HEK293T (cell line): Measurements from ENCODE around the gene RNF44.

Source experiments
- CTCF ChIA-PET: fragments of 350-600 bp; formaldehyde crosslinking; extraction: SDS; loops from one replicate; lab custom pipeline; 2021; ENCODE audit warnings: antibody characterized with exemption, inconsistent platforms; lab: Yijun Ruan, JAX
- POLR2A ChIA-PET: fragments of 350-600 bp; formaldehyde crosslinking; extraction: SDS; loops from one replicate; lab custom pipeline; 2020; ENCODE audit warnings: antibody characterized with exemption, inconsistent platforms; lab: Yijun Ruan, JAX
- DNase-seq: peaks from one replicate; pipeline ENCODE4 v3.0.0; 2012; ENCODE audit warnings: mixed read lengths; ENCODE audit errors: extremely low spot score
- ARNT ChIP-seq: fragments of 450-650 bp; IDR thresholded peaks from 2 replicates; pipeline ENCODE4 v1.6.1; 2017; ENCODE audit warnings: mild to moderate bottlenecking
- BHLHE40 ChIP-seq: fragments of 450-650 bp; IDR thresholded peaks from 2 replicates; pipeline ENCODE4 v1.6.1; 2016; ENCODE audit warnings: mild to moderate bottlenecking, moderate library complexity, borderline replicate concordance
- CTBP1 ChIP-seq: fragments of 450-650 bp; IDR thresholded peaks from 2 replicates; pipeline ENCODE4 v1.6.1; 2016; ENCODE audit warnings: borderline replicate concordance
- ELF4 ChIP-seq: fragments of 450-650 bp; IDR thresholded peaks from 2 replicates; pipeline ENCODE4 v1.6.1; 2017; ENCODE audit warnings: antibody characterized with exemption
- FOXA1 ChIP-seq: fragments of 450-650 bp; IDR thresholded peaks from 2 replicates; pipeline ENCODE4 v1.6.1; 2016; ENCODE audit warnings: mild to moderate bottlenecking
- FOXK2 ChIP-seq: fragments of 450-650 bp; IDR thresholded peaks from 2 replicates; pipeline ENCODE4 v1.6.1; 2016; ENCODE audit warnings: mild to moderate bottlenecking
- FOXM1 ChIP-seq: fragments of 450-650 bp; IDR thresholded peaks from 2 replicates; pipeline ENCODE4 v1.6.1; 2017; ENCODE audit warnings: mild to moderate bottlenecking, borderline replicate concordance
- HDGF ChIP-seq: fragments of 450-650 bp; IDR thresholded peaks from 2 replicates; pipeline ENCODE4 v1.6.1; 2017; ENCODE audit warnings: antibody characterized with exemption, borderline replicate concordance
- L3MBTL2 ChIP-seq: fragments of 450-650 bp; conservative IDR thresholded peaks from 2 replicates; pipeline ENCODE4 v1.6.1; 2016; ENCODE audit warnings: mild to moderate bottlenecking
- LEF1 ChIP-seq: fragments of 450-650 bp; IDR thresholded peaks from 2 replicates; pipeline ENCODE4 v1.6.1; 2017; ENCODE audit warnings: mild to moderate bottlenecking, borderline replicate concordance
- NFRKB ChIP-seq: fragments of 450-650 bp; IDR thresholded peaks from 2 replicates; pipeline ENCODE4 v1.6.1; 2016; ENCODE audit warnings: mild to moderate bottlenecking, moderate library complexity
- SP1 ChIP-seq: fragments of 450-650 bp; IDR thresholded peaks from 2 replicates; pipeline ENCODE4 v1.6.1; 2017
- SUZ12 ChIP-seq: fragments of 450-650 bp; IDR thresholded peaks from 2 replicates; pipeline ENCODE4 v1.6.1; 2016; ENCODE audit warnings: mild to moderate bottlenecking
- TARDBP ChIP-seq: fragments of 450-650 bp; IDR thresholded peaks from 2 replicates; pipeline ENCODE4 v1.6.1; 2016
- ZNF384 ChIP-seq: fragments of 450-650 bp; IDR thresholded peaks from 2 replicates; pipeline ENCODE4 v1.6.1; 2016
- TF ChIP-seq, protein P1 (sequence below): fragments of 450-650 bp; IDR thresholded peaks from 2 replicates; pipeline ENCODE4 v1.6.1; 2016

RNF44 gene

DNA sequence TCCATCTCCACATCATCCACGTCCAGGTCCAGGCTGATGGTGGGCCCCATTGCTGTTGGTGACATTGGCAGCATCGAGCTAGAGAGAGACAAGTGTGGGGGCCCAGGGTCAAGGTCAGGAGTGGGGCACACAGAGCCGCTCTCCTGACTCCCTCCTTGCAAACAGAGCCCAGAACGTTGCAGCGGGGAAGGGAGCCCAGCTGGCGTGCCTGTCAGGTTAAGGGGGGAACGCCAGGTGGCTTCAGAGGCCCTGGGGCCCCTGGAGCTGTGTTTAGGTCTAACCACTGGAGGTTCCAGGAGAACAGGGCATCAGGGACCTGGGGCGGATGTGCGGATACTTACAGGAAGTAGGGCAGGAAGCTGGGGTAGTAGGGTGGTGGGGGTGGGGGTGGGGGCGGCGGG lies 7.5 kb downstream of the RNF44 start:
- DNase-seq = no peak
- CTCF ChIA-PET = no interaction called here
- POLR2A ChIA-PET = no interaction called here
- TF ChIP-seq ELF4 (no peak), TARDBP (no peak), ARNT (no peak), SUZ12 (no peak), ZNF384 (no peak), NFRKB (no peak), HDGF (no peak), SP1 (no peak), CTBP1 (no peak), FOXM1 (no peak), LEF1 (no peak), BHLHE40 (no peak)
- TF ChIP-seq, protein P1, sequence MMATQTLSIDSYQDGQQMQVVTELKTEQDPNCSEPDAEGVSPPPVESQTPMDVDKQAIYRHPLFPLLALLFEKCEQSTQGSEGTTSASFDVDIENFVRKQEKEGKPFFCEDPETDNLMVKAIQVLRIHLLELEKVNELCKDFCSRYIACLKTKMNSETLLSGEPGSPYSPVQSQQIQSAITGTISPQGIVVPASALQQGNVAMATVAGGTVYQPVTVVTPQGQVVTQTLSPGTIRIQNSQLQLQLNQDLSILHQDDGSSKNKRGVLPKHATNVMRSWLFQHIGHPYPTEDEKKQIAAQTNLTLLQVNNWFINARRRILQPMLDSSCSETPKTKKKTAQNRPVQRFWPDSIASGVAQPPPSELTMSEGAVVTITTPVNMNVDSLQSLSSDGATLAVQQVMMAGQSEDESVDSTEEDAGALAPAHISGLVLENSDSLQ = no peak

DNA sequence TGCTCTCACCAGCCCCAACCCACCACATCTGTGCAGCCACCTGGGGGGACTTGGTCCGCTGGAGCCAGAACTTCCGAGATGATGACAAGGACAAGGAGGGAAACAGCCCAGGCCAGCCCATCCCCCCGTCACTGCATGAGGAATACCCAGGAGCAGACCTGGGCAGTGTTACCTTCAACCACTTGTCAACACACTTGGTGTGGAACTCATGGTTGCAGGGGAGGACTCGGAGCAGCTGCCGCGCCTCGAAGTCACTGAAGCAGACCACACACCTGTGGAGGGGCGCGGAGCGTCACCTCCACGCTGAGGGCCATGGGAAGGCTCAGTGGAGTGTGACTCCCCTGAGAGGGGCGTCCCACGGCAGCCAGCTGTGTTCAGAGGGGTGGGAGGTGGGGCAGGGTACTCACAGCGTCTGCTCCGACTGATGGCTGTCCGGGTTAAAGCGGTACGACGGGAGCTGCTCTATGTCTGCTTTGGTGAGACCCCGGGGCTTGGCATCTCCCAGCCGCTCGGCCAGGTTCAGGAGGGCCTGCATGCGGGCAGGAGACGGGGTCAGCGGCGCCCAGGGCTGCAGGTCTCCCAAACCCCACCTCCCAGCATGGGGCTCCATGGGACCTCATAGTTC lies 8.0 kb downstream of the RNF44 start:
- no peak for DNase-seq
- ChIA-PET POLR2A (interaction anchor here (2.2 kb wide), 1 partner anchor 8 kb away, joined by 9 read pairs; the partner anchor contains the start of gene RNF44), CTCF (no interaction called here)
- no peak for TF ChIP-seq CTBP1
- no peak for TF ChIP-seq SUZ12
- TF ChIP-seq NFRKB = no peak
- TF ChIP-seq, protein P1 = no peak
- no peak for TF ChIP-seq SP1

DNA sequence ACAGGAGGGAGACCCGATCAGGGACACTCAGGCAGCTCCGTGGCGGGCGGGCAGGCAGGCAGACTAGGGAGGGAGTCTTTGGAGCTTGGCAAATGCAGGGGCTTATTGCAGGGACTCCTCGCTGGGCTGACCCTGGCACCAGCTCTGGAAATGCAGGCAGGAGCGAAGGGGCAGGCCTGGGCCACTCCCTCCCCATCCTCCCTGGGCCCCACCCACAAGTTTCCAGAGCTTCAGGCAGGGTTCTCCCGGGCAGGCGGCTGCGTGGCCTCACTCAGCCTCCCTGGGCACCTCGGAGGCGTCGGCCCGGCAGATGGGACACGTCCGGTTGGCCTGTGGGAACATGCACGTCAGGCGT lies 8.5 kb downstream of the RNF44 start:
- CTCF ChIA-PET = no interaction called here

DNA sequence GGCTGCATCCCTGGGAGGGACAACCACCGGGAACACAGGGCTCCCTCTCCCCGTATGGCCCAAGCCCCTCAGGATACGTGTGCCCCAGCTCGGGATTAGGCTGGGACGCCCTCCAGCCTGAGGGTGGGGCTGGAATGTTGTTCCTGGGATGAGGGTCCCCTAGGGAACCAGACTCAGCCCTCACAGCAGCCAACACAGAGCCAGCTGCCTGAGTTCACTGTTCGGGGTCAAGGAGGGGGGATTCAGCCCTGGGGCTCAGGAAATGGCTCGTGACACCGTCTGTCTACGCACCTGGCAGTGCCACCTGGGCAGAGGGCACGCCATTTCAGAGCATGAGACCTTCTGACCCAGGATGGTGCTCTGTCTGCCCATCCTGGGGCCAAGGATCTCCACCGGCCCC lies 8.9 kb downstream of the RNF44 start:
- no peak for TF ChIP-seq ZNF384
- TF ChIP-seq ELF4 = no peak
- TF ChIP-seq SP1 = no peak
- no peak for TF ChIP-seq FOXA1
- no peak for TF ChIP-seq TARDBP
- no peak for TF ChIP-seq SUZ12
- no peak for TF ChIP-seq NFRKB
- no peak for TF ChIP-seq FOXK2
- TF ChIP-seq L3MBTL2 = no peak
- TF ChIP-seq CTBP1 = no peak
- CTCF ChIA-PET = no interaction called here
- DNase-seq = no peak
- POLR2A ChIA-PET = interaction anchor here (2.2 kb wide), 1 partner anchor 9 kb away, joined by 9 read pairs; the partner anchor contains the start of gene RNF44

More for the DNA sequence above, 8.5 kb downstream of the RNF44 start:
- no peak for DNase-seq
- no peak for TF ChIP-seq TARDBP
- TF ChIP-seq SUZ12 = no peak
- TF ChIP-seq LEF1 = no peak
- TF ChIP-seq, protein P1 = no peak
- TF ChIP-seq NFRKB = no peak
- POLR2A ChIA-PET = interaction anchor here (2.2 kb wide), 1 partner anchor 9 kb away, joined by 9 read pairs; the partner anchor contains the start of gene RNF44

DNA sequence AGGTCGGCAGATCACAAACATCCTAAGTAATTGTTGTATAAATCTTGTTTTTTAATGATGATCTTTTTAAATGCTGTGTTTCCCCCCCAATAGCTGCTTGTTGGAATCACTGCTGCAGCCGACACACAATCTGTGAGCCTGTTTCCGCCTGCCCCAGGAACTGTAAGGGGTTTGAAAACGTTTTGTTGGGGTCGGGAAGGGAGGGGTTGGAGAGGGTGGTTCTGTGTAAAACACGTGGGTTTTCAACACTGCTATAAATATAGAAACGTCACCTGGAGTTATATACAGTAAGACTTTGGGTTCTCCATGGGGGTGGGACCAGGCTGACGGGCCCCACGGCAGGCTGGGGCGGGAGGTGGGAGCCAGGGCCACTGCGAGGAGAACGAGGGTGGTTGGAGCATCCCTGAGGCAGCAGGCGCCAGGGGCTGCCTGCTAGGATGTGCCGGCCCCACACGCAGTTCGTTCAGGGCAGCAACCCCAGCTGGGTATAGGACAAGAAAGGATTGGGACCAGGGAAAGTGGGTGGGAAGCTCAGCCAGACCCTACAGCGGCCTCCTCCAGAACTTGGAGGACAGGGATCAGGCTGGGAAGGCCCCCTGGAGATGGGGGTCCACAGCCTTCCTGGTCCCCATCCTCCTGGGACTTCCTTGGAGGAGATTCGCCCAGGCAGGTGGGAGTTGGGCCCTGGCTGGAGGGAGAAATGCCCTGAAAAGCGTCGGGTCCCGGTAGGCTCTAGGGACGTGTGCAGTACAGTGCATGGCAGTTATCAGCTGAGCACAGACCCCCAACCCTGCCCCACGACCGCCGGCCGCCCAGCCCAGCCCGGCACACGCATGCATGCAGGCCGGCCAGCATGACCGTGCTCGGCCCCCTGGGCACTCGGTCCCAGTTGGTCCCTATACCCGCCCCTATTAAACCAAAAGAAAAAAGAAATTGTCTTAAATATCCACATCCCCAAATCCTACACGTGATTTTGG lies 9.7 kb downstream of the RNF44 start:
- POLR2A ChIA-PET = interaction anchor here (2.2 kb wide), 1 partner anchor 10 kb away, joined by 9 read pairs; the partner anchor contains the start of gene RNF44
- DNase-seq = no peak
- no peak for TF ChIP-seq L3MBTL2
- CTCF ChIA-PET = no interaction called here

DNA sequence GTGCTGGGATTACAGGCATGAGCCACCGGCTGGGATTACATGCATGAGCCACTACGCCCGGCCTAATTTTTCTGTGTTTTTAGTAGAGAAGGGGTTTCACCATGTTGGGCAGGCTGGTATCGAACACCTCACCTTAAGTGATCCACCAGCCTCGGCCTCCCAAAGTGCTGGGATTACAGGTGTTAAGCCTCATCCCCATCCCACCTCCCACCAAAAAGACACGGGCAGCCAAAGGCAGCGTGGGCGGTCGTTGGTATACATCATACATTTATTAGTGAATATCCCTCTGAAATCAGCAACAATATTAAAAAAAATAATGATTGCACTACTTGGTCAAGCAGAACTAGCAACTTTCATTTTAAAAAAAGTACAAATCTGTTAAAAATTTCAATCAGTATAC lies 10.7 kb downstream of the RNF44 start:
- TF ChIP-seq SUZ12 = no peak
- no peak for TF ChIP-seq SP1
- DNase-seq = no peak
- ChIA-PET CTCF (no interaction called here), POLR2A (no interaction called here)

DNA sequence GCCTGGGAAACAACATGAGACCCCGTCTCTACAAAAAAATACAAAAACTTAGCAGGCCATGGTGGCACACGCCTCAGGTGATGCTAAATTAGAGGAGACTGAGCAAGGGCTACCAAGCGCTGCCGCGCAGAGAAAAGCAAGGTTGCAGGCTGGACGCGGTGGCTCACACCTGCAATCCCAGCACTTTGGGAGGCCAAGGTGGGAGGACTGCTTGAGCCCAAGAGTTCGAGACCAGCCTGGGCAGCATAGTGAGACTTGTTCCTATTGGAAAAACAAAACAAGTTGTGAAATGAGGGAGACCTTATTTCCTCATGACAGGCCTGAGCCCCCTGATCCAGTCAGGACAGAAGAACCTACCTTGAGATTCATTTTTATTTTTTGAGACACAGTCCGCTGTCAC lies 11.5 kb downstream of the RNF44 start:
- ChIA-PET CTCF (no interaction called here), POLR2A (no interaction called here)
- no peak for DNase-seq
- TF ChIP-seq BHLHE40 (no peak), HDGF (no peak), ELF4 (no peak), SUZ12 (no peak), ARNT (no peak), ZNF384 (no peak), LEF1 (no peak), NFRKB (no peak)
